ENCODE results near the gene C1QTNF3. TPM values are rescaled to one million over a fixed set of nuclear protein-coding genes. Genes with fewer than 3 reads are reported as not detected.
"Not testable (repeated sequence)": the region's sequence is repeated elsewhere in the genome, so short reads cannot be mapped to it uniquely, and the experiment has no call there.

C1QTNF3 gene, protein sequence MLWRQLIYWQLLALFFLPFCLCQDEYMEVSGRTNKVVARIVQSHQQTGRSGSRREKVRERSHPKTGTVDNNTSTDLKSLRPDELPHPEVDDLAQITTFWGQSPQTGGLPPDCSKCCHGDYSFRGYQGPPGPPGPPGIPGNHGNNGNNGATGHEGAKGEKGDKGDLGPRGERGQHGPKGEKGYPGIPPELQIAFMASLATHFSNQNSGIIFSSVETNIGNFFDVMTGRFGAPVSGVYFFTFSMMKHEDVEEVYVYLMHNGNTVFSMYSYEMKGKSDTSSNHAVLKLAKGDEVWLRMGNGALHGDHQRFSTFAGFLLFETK
- total RNA-seq (10 to 100 TPM; 49.8 to 52.4 TPM), polyA plus RNA-seq (ENCODE audit: insufficient read length in 2 of 2) (10 to 100 TPM; 30.3 to 31.6 TPM)
- long read RNA-seq, donor 1, transcript C1QTNF3-201 (6 exons, 1,959 nt), result major isoform, 5 of 7 reads
- long read RNA-seq, donor 1, partial matches to known transcripts, result 0 of 7 reads
- long read RNA-seq, donor 1, other reads (novel, unspliced or antisense), result 0 of 7 reads
- long read RNA-seq, donor 2, partial matches to known transcripts, result 0 of 4 reads
- long read RNA-seq, donor 2, other reads (novel, unspliced or antisense), result 0 of 4 reads
- long read RNA-seq, donor 3, transcript C1QTNF3-202 (6 exons, 2,802 nt), result minor isoform, 6 of 17 reads
- long read RNA-seq, donor 3, transcript C1QTNF3-201 (6 exons, 1,959 nt), result major isoform, 9 of 17 reads
- long read RNA-seq, donor 3, partial matches to known transcripts, result 0 of 17 reads
- long read RNA-seq, donor 3, other reads (novel, unspliced or antisense), result 0 of 17 reads
- long read RNA-seq, donor 4, partial matches to known transcripts, result 0 of 5 reads
- long read RNA-seq, donor 4, other reads (novel, unspliced or antisense), result 0 of 5 reads

DNA sequence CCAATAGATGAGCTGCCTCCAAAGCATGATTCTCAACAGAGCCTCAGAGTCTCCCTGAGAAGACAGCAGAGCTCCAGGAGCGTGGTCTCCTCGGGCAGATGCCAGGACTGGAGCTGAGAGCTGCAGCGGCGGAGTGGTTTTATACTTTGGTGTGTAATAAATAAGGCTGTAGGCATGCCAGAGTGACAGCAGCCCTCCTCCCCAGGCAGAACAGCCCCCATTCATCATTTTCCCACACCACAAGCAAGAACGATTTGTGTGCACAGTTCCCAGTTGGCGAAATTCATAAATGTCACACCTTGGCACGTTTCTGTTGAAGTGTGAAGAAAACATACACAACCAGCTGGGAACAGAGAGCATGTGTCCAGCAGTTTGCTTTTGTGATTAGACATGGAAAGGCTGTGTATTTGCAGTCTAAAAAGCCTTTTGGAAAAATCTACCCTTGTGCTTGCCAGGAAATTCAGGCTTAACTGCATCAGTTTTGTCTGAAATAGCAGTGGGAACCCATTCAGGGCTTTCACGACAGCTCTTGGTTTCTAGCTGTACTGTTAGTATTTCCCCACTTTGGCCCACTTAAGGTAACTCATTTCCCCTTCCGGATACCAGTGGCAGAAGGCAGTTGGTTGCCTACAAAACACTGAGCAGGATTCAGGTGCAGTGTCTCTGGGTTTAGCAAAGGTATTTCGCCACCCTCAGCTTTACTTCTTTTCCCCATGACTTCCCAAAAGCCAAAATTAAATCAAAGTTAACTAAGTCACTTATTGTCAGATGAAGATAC, at the start of gene C1QTNF3:
Gene C1QTNF3, minus strand, starts transcription at position 115 of the 778 bp plus-strand sequence. Its CDS starts 88 bp downstream, at position 27.
- Histone ChIP-seq H3K27me3 (ENCODE audit: control insufficient read depth, insufficient read depth, low read length) (no peaks in the 10 kb centered on the region), H3K36me3 (ENCODE audit: control insufficient read depth, insufficient read depth, low read length) (no peaks in the 10 kb centered on the region), H3K27ac (ENCODE audit: low read depth, low read length) (peak within 1 kb of the TSS; percentile 55), H3K4me3 (ENCODE audit: low read depth, low read length) (peak within 1 kb of the TSS; percentile 7), H3K4me1 (ENCODE audit: control insufficient read depth, insufficient read depth, low read length) (peaks cover 23% of the 10 kb centered on the region), H3K9me3 (ENCODE audit: control insufficient read depth, insufficient read depth, low read length) (no peaks in the 10 kb centered on the region)
- DNase-seq (ENCODE audit: low read depth in 4 of 6, low spot score in 6 of 6), result peak; percentile 32 to 93 (median 42)
- whole genome bisulfite sequencing (ENCODE audit: insufficient coverage), result 17% methylated on average over 4 of the region's 10 CpGs

- DNase-seq (ENCODE audit: low read depth in 4 of 6, low spot score in 6 of 6); H3K4me1 ChIP-seq (ENCODE audit: control insufficient read depth, insufficient read depth, low read length); H3K27ac ChIP-seq (ENCODE audit: low read depth, low read length); H3K27me3 ChIP-seq (ENCODE audit: control insufficient read depth, insufficient read depth, low read length); H3K36me3 ChIP-seq (ENCODE audit: control insufficient read depth, insufficient read depth, low read length); H3K9me3 ChIP-seq (ENCODE audit: control insufficient read depth, insufficient read depth, low read length); H3K4me3 ChIP-seq (ENCODE audit: low read depth, low read length): not testable (repeated sequence)
- WGBS (ENCODE audit: insufficient coverage), result 86% methylated on average over 4 of the region's 7 CpGs
Observed at GRCh38 chr5:34091039-34091438, 48.0 kb upstream of the C1QTNF3 start.

DNA sequence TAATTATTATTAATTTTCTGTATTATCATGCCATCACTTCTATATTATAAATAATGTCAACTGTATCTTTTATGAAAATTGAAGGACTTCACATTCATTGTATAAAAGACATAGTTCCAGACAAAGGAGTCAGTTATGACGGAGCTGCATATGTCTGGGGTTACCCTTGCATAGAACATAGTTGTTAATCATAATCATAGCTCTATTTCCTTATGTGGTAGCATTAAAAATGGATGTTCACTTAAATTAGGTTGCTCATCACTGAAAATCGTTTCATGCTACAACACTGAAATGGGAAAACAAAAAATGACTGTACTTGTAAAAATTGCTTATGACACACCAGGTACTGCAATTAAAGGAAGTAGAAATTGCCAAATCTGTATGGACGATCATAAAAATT, 46.8 kb upstream of the C1QTNF3 start:
- not testable (repeated sequence) for H3K4me3 ChIP-seq (ENCODE audit: low read depth, low read length); H3K4me1 ChIP-seq (ENCODE audit: control insufficient read depth, insufficient read depth, low read length); DNase-seq (ENCODE audit: low read depth in 4 of 6, low spot score in 6 of 6); H3K27ac ChIP-seq (ENCODE audit: low read depth, low read length); H3K9me3 ChIP-seq (ENCODE audit: control insufficient read depth, insufficient read depth, low read length); H3K36me3 ChIP-seq (ENCODE audit: control insufficient read depth, insufficient read depth, low read length); H3K27me3 ChIP-seq (ENCODE audit: control insufficient read depth, insufficient read depth, low read length)
- no CpG with 5 or more reads among the region's 3 CpGs for WGBS (ENCODE audit: insufficient coverage)

- WGBS (ENCODE audit: insufficient coverage), result no CpG with 5 or more reads among the region's 3 CpGs
- not testable (repeated sequence) for H3K9me3 ChIP-seq (ENCODE audit: control insufficient read depth, insufficient read depth, low read length); H3K4me1 ChIP-seq (ENCODE audit: control insufficient read depth, insufficient read depth, low read length); H3K36me3 ChIP-seq (ENCODE audit: control insufficient read depth, insufficient read depth, low read length); H3K27ac ChIP-seq (ENCODE audit: low read depth, low read length); H3K4me3 ChIP-seq (ENCODE audit: low read depth, low read length); DNase-seq (ENCODE audit: low read depth in 4 of 6, low spot score in 6 of 6); H3K27me3 ChIP-seq (ENCODE audit: control insufficient read depth, insufficient read depth, low read length)
Observed at GRCh38 chr5:34087728-34088127, 44.7 kb upstream of the C1QTNF3 start.

DNA sequence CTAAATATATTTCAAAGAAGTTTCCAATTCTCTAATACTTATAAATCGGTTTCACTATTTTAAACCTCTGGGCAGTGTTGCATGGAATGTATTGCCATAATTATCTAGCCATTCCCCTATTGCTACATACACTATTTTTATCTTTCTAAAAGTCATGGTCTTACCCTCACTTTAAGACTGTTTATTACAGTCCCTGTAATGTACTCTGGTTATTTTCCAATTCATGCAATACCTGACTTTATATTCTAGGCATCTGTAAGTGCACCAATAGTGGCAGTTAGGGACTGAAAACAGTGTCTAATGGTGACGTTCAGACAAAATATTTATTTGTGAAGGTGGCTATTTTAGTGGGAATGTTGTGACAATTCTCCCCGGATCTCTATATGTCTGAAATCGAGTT, 40.9 kb upstream of the C1QTNF3 start:
- not testable (repeated sequence) for DNase-seq (ENCODE audit: low read depth in 4 of 6, low spot score in 6 of 6); H3K27ac ChIP-seq (ENCODE audit: low read depth, low read length); H3K4me3 ChIP-seq (ENCODE audit: low read depth, low read length); H3K27me3 ChIP-seq (ENCODE audit: control insufficient read depth, insufficient read depth, low read length); H3K36me3 ChIP-seq (ENCODE audit: control insufficient read depth, insufficient read depth, low read length); H3K4me1 ChIP-seq (ENCODE audit: control insufficient read depth, insufficient read depth, low read length); H3K9me3 ChIP-seq (ENCODE audit: control insufficient read depth, insufficient read depth, low read length)
- WGBS (ENCODE audit: insufficient coverage), result 100% methylated on average over 1 of the region's 4 CpGs

DNA sequence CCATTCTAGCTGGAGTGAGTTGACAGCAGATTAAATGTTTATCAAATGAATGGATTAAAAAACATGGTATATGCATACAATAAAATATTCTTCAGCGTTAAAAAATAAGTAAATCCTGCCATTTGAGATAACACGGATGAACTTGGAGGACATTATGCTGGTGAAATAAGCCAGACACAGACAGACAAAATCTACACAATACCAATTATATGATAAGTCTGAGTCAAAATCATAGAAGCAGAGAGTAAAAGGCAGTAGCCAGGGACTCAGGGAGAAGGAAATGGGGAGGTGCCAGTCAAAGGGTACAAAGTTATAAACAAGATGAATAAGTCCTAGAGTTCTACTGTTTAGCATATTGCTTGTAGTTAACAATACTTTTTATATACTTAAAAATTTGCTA, 36.5 kb upstream of the C1QTNF3 start:
- WGBS (ENCODE audit: insufficient coverage), result no CpG with 5 or more reads among the region's 2 CpGs
- not testable (repeated sequence) for H3K36me3 ChIP-seq (ENCODE audit: control insufficient read depth, insufficient read depth, low read length); DNase-seq (ENCODE audit: low read depth in 4 of 6, low spot score in 6 of 6); H3K9me3 ChIP-seq (ENCODE audit: control insufficient read depth, insufficient read depth, low read length); H3K27me3 ChIP-seq (ENCODE audit: control insufficient read depth, insufficient read depth, low read length); H3K4me3 ChIP-seq (ENCODE audit: low read depth, low read length); H3K27ac ChIP-seq (ENCODE audit: low read depth, low read length); H3K4me1 ChIP-seq (ENCODE audit: control insufficient read depth, insufficient read depth, low read length)

DNA sequence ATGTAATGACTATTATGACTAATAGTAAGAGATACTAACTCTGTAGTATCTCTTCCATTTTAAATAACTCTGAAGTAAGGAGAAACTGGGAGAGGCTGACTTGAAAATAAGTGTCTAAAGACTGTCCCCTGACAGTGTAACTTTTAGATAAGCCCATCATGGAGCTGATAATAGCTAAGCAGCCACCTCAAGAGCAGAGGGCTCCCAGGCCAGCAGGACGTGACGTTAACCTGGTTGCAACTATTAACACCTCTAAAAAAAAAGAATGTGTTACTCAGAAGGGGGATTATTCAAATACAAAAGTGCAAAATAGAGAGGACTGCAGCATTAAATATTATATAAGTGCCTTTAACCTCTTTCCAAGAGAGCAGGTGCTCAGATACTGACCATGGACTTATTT, 34.6 kb upstream of the C1QTNF3 start:
- not testable (repeated sequence) for H3K4me1 ChIP-seq (ENCODE audit: control insufficient read depth, insufficient read depth, low read length); DNase-seq (ENCODE audit: low read depth in 4 of 6, low spot score in 6 of 6); H3K9me3 ChIP-seq (ENCODE audit: control insufficient read depth, insufficient read depth, low read length); H3K27ac ChIP-seq (ENCODE audit: low read depth, low read length); H3K27me3 ChIP-seq (ENCODE audit: control insufficient read depth, insufficient read depth, low read length); H3K36me3 ChIP-seq (ENCODE audit: control insufficient read depth, insufficient read depth, low read length); H3K4me3 ChIP-seq (ENCODE audit: low read depth, low read length)
- WGBS (ENCODE audit: insufficient coverage), result no CpG with 5 or more reads among the region's 2 CpGs

GRCh38 chr5:34076719-34077364, 33.8 kb upstream of the C1QTNF3 start:
- not testable (repeated sequence) for H3K27ac ChIP-seq (ENCODE audit: low read depth, low read length); H3K4me3 ChIP-seq (ENCODE audit: low read depth, low read length); DNase-seq (ENCODE audit: low read depth in 4 of 6, low spot score in 6 of 6); H3K36me3 ChIP-seq (ENCODE audit: control insufficient read depth, insufficient read depth, low read length); H3K27me3 ChIP-seq (ENCODE audit: control insufficient read depth, insufficient read depth, low read length); H3K9me3 ChIP-seq (ENCODE audit: control insufficient read depth, insufficient read depth, low read length); H3K4me1 ChIP-seq (ENCODE audit: control insufficient read depth, insufficient read depth, low read length)
- no CpG with 5 or more reads among the region's 5 CpGs for WGBS (ENCODE audit: insufficient coverage)

- H3K27me3 ChIP-seq (ENCODE audit: control insufficient read depth, insufficient read depth, low read length); H3K4me1 ChIP-seq (ENCODE audit: control insufficient read depth, insufficient read depth, low read length); H3K27ac ChIP-seq (ENCODE audit: low read depth, low read length); H3K9me3 ChIP-seq (ENCODE audit: control insufficient read depth, insufficient read depth, low read length); H3K36me3 ChIP-seq (ENCODE audit: control insufficient read depth, insufficient read depth, low read length); H3K4me3 ChIP-seq (ENCODE audit: low read depth, low read length); DNase-seq (ENCODE audit: low read depth in 4 of 6, low spot score in 6 of 6): not testable (repeated sequence)
- no CpG with 5 or more reads among the region's 3 CpGs for WGBS (ENCODE audit: insufficient coverage)
Observed at GRCh38 chr5:34074472-34074871, 31.5 kb upstream of the C1QTNF3 start.
